Activated T-helper 2 cell treated with anti-CD3 and anti-CD28 coated beads, Interferon-gamma antibody, Interleukin-2, Interleukin-4, amounts not matched to agents 10 μg/mL and 5 μg/mL and 100 μg/mL, durations not matched to agents 14 hours and 24 hours and 36 hours (primary cell): Measurements from ENCODE around the gene MYO18A. TPM values are rescaled to one million over a fixed set of nuclear protein-coding genes. Genes with fewer than 3 reads are reported as not detected.
A peak's percentile ranks its signal among the peaks of the same experiment; 100 is the strongest.

ENCODE experiments used
- DNase-seq: peaks from one replicate; pipeline ENCODE4 v3.0.0; 2021; ENCODE audit warnings: low spot score
- H3K27ac Mint-ChIP-seq: one replicate; pipeline ENCODE4 v1.8.0; 2021; ENCODE audit warnings: mixed read lengths
- H3K27me3 Mint-ChIP-seq: one replicate; pipeline ENCODE4 v1.8.0; 2021; ENCODE audit warnings: low read depth, mixed read lengths
- H3K36me3 Mint-ChIP-seq: one replicate; pipeline ENCODE4 v1.8.0; 2021; ENCODE audit warnings: low read depth, mixed read lengths
- H3K4me1 Mint-ChIP-seq: one replicate; pipeline ENCODE4 v1.8.0; 2021; ENCODE audit warnings: low read depth, mixed read lengths
- H3K4me3 Mint-ChIP-seq: one replicate; pipeline ENCODE4 v1.8.0; 2021; ENCODE audit warnings: low read depth, mild to moderate bottlenecking, moderate library complexity, mixed read lengths
- H3K9me3 Mint-ChIP-seq: one replicate; pipeline ENCODE4 v1.8.0; 2021; ENCODE audit warnings: mixed read lengths
- intact Hi-C: fragments of 100-400 bp; cut with micrococcal nuclease; formaldehyde crosslinking; loops from one replicate; pipeline ENCODE4 v1.15.1; 2023
- total RNA-seq: library from RNA; stranded (reverse); gene quantifications from 2 replicates; pipeline ENCODE4 v1.2.3, GENCODE V29; 2022

MYO18A gene
- total RNA-seq, 1 donor from 2014 or later, result 49.5 TPM

DNA sequence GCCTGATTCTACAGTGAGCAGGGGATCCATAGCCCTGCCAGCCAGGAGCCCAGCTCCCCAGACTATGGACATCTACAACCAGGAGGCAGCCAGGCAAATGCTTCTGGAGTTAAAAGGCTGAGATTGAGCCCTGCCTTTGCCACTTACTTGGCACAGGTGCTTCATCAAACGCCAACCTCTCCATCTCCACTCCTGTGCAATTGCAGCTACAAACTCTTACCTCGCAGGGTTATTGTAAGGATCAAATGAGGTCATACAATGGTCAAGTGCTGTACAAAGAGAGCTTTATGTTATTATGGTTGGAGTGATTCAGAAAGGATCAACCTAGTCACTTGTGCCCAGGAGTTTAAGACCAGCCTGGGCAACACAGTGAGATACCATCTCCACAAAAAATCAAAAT is 9.8 kb upstream of the MYO18A start:
- no peaks in the 10 kb centered on the region for H3K36me3 Mint-ChIP-seq
- no peaks in the 10 kb centered on the region for H3K4me1 Mint-ChIP-seq
- intact Hi-C loops, result no loop called here

DNA sequence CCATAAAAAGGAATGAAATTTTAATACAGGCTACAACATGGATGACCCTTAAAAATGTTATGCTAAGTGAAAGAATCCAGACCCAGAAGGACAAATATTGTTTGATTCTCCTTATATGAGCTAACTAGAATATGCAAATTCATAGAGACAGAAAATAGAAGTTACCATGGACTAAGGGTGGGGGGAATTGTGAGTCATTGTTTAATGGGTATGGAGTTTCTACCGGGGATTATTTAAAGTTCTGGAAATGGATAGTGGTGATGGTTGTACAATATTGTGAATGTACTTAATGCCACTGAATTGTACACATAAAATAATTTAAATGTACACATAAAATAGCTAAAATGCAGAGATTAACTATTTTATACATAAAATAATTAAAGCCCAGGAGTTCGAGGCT is 9.2 kb upstream of the MYO18A start:
- DNase-seq, result no peak
- Mint-ChIP-seq H3K4me3 (no peak overlapping the region), H3K4me1 (no peaks in the 10 kb centered on the region), H3K27me3 (peaks cover 19% of the 10 kb centered on the region), H3K36me3 (no peaks in the 10 kb centered on the region), H3K27ac (no peak overlapping the region), H3K9me3 (no peaks in the 10 kb centered on the region)
- intact Hi-C loops, result no loop called here

More for the DNA sequence above, 9.8 kb upstream of the MYO18A start:
- peaks cover 19% of the 10 kb centered on the region for H3K27me3 Mint-ChIP-seq
- no peak overlapping the region for H3K4me3 Mint-ChIP-seq
- no peak overlapping the region for H3K27ac Mint-ChIP-seq
- DNase-seq, result no peak
- no peaks in the 10 kb centered on the region for H3K9me3 Mint-ChIP-seq

- DNase-seq, result no peak
- H3K9me3 Mint-ChIP-seq, result no peaks in the 10 kb centered on the region
- no peak overlapping the region for H3K4me3 Mint-ChIP-seq
- H3K27me3 Mint-ChIP-seq, result peaks cover 11% of the 10 kb centered on the region
- H3K27ac Mint-ChIP-seq, result no peak overlapping the region
- H3K36me3 Mint-ChIP-seq, result no peaks in the 10 kb centered on the region
- H3K4me1 Mint-ChIP-seq, result peaks cover 7% of the 10 kb centered on the region
- intact Hi-C loops, result no loop called here
These were observed 1.0 kb upstream of the MYO18A start for GRCh38 chr17:29181226-29181625.

DNA sequence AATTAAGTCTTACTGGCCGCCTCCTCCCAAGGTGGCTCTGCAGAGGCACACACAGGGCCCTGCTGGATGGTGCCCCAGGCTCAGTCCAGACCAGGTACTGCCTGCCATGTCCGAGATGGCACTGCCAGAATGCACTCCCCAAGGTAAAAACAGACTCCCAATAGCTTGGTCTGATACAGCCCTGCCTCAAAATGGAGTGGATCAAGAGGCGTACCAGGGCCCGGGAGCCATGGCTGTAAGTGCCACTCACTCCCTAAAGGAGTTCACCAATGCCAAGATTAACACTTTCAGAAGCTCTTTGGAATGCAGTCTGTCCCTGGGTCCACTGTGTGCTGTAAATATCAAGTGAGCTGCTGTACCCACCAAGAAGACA is 576 bp upstream of the MYO18A start:
- peaks cover 12% of the 10 kb centered on the region for H3K4me1 Mint-ChIP-seq
- no peak overlapping the region for H3K27ac Mint-ChIP-seq
- H3K9me3 Mint-ChIP-seq, result no peaks in the 10 kb centered on the region
- intact Hi-C loops, result loop anchor here (1.0 kb wide), 1 partner anchor 31 kb away; no protein-coding TSS in a partner anchor
- no peaks in the 10 kb centered on the region for H3K36me3 Mint-ChIP-seq
- H3K4me3 Mint-ChIP-seq, result peak overlapping the region; percentile 39
- DNase-seq, result no peak
- H3K27me3 Mint-ChIP-seq, result peaks cover 11% of the 10 kb centered on the region

- intact Hi-C loops, result loop anchor here (1.0 to 5.0 kb wide), 2 partner anchors 30 to 42 kb away; no protein-coding TSS in a partner anchor
- Mint-ChIP-seq H3K27ac (no peak overlapping the region), H3K9me3 (no peaks in the 10 kb centered on the region), H3K4me1 (peaks cover 12% of the 10 kb centered on the region), H3K36me3 (no peaks in the 10 kb centered on the region), H3K27me3 (peaks cover 11% of the 10 kb centered on the region), H3K4me3 (peak overlapping the region; percentile 57)
- DNase-seq, result no peak
These were observed 765 bp downstream of the MYO18A start for GRCh38 chr17:29179232-29180033.

- DNase-seq, result no peak
- Mint-ChIP-seq H3K4me1 (peaks cover 12% of the 10 kb centered on the region), H3K27me3 (peaks cover 11% of the 10 kb centered on the region), H3K36me3 (no peaks in the 10 kb centered on the region), H3K4me3 (peak overlapping the region; percentile 57), H3K9me3 (no peaks in the 10 kb centered on the region), H3K27ac (no peak overlapping the region)
- intact Hi-C loops, result loop anchor here (5.0 kb wide), 1 partner anchor 41 kb away; no protein-coding TSS in a partner anchor
These were observed 1.4 kb downstream of the MYO18A start for GRCh38 chr17:29178750-29179231.

GRCh38 chr17:29177871-29178749 is 2.1 kb downstream of the MYO18A start:
- H3K9me3 Mint-ChIP-seq, result no peaks in the 10 kb centered on the region
- intact Hi-C loops, result loop anchor here (2.0 to 5.0 kb wide), 2 partner anchors 23 to 41 kb away; no protein-coding TSS in a partner anchor
- peaks cover 11% of the 10 kb centered on the region for H3K27me3 Mint-ChIP-seq
- H3K27ac Mint-ChIP-seq, result no peak overlapping the region
- H3K4me1 Mint-ChIP-seq, result peaks cover 12% of the 10 kb centered on the region
- DNase-seq, result no peak
- no peaks in the 10 kb centered on the region for H3K36me3 Mint-ChIP-seq
- peak overlapping the region; percentile 57 for H3K4me3 Mint-ChIP-seq

- Mint-ChIP-seq H3K27me3 (peaks cover 10% of the 10 kb centered on the region), H3K36me3 (no peaks in the 10 kb centered on the region), H3K4me3 (peak overlapping the region; percentile 76), H3K27ac (no peak overlapping the region), H3K4me1 (peaks cover 12% of the 10 kb centered on the region), H3K9me3 (no peaks in the 10 kb centered on the region)
- DNase-seq, result no peak
- intact Hi-C loops, result loop anchor here (2.0 to 5.0 kb wide), 2 partner anchors 23 to 40 kb away; no protein-coding TSS in a partner anchor
These were observed 2.7 kb downstream of the MYO18A start for GRCh38 chr17:29177541-29177870.

GRCh38 chr17:29176558-29177351 is 3.4 kb downstream of the MYO18A start:
- no peaks in the 10 kb centered on the region for H3K36me3 Mint-ChIP-seq
- H3K4me1 Mint-ChIP-seq, result peaks cover 12% of the 10 kb centered on the region
- H3K4me3 Mint-ChIP-seq, result peak overlapping the region; percentile 76
- intact Hi-C loops, result loop anchor here (2.0 to 5.0 kb wide), 2 partner anchors 22 to 39 kb away; no protein-coding TSS in a partner anchor
- peak overlapping the region; percentile 43 for H3K27ac Mint-ChIP-seq
- H3K27me3 Mint-ChIP-seq, result peaks cover 6% of the 10 kb centered on the region
- no peaks in the 10 kb centered on the region for H3K9me3 Mint-ChIP-seq
- DNase-seq, result no peak

- H3K4me3 Mint-ChIP-seq, result no peak overlapping the region
- H3K9me3 Mint-ChIP-seq, result no peaks in the 10 kb centered on the region
- H3K4me1 Mint-ChIP-seq, result peaks cover 12% of the 10 kb centered on the region
- intact Hi-C loops, result loop anchor here (5.0 kb wide), 1 partner anchor 38 kb away; no protein-coding TSS in a partner anchor
- no peaks in the 10 kb centered on the region for H3K27me3 Mint-ChIP-seq
- H3K36me3 Mint-ChIP-seq, result no peaks in the 10 kb centered on the region
- H3K27ac Mint-ChIP-seq, result no peak overlapping the region
- DNase-seq, result no peak
These were observed 4.8 kb downstream of the MYO18A start for GRCh38 chr17:29175349-29175748.

DNA sequence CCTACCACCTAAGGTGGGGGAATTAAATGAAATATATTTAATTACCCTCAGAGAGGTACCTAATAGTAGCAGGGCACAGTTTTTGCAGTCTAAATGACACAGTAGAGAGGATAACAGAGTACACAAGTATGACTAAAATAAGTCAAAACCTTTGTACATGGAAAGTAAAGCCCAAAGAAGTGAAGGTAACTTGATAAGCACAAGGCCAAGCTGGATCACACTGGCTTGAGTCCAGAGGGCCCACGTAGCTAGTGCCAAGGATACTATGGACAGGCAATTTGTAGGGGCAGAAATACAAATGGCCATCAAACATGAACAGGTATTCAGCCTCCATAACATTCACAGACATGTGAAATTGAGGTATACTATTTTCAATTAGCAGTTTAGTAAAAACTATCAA is 7.6 kb downstream of the MYO18A start:
- intact Hi-C loops, result no loop called here
- DNase-seq, result no peak
- peaks cover 8% of the 10 kb centered on the region for H3K4me1 Mint-ChIP-seq
- H3K27ac Mint-ChIP-seq, result no peak overlapping the region
- no peaks in the 10 kb centered on the region for H3K27me3 Mint-ChIP-seq
- no peak overlapping the region for H3K4me3 Mint-ChIP-seq
- H3K9me3 Mint-ChIP-seq, result no peaks in the 10 kb centered on the region
- no peaks in the 10 kb centered on the region for H3K36me3 Mint-ChIP-seq

DNA sequence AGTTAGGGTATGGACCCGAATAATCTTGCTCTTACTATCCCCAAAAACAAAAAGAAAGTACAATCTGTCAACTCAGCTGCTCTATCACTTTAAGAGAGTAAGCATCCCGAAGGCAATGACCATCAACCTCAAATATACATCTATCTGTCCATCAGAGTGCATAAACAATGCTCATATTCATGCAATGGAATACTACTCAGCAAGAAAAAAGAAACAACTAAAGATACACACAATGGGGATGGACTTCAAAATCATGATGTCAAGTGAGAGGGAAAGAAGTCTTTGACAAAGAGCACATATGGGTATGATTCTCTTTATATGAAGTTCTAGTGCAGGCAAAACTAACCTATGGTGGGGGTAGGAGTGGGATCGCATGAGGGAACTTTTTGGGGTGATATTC is 9.5 kb downstream of the MYO18A start:
- H3K9me3 Mint-ChIP-seq, result no peaks in the 10 kb centered on the region
- intact Hi-C loops, result no loop called here
- no peak for DNase-seq
- H3K27me3 Mint-ChIP-seq, result no peaks in the 10 kb centered on the region
- H3K4me3 Mint-ChIP-seq, result no peak overlapping the region
- H3K27ac Mint-ChIP-seq, result no peak overlapping the region
- no peaks in the 10 kb centered on the region for H3K36me3 Mint-ChIP-seq
- no peaks in the 10 kb centered on the region for H3K4me1 Mint-ChIP-seq
